Measurements from ENCODE around the gene CPXM1.
"Not testable (repeated sequence)": the region's sequence is repeated elsewhere in the genome, so short reads cannot be mapped to it uniquely, and the experiment has no call there.

The CPXM1 gene

GRCh38 chr20:2820896-2821869, 20.8 kb upstream of the CPXM1 start:
- DNase-seq, result peak; percentile 42

GRCh38 chr20:2820084-2820895, 19.9 kb upstream of the CPXM1 start:
- DNase-seq, result no peak

- no peak for DNase-seq
Measured at GRCh38 chr20:2817891-2818595, 17.6 kb upstream of the CPXM1 start.

- DNase-seq, result no peak
Measured at GRCh38 chr20:2817341-2817726, 16.9 kb upstream of the CPXM1 start.

- DNase-seq, result no peak
Measured at GRCh38 chr20:2816583-2817340, 16.3 kb upstream of the CPXM1 start.

- DNase-seq, result no peak
Measured at GRCh38 chr20:2816030-2816582, 15.7 kb upstream of the CPXM1 start, which contains the start of gene TMEM239. TMEM239 (plus strand) TSS chr20:2816364; CDS start chr20:2816555, 191 bp downstream.

- no peak for DNase-seq
Measured at GRCh38 chr20:2815242-2815900, 14.9 kb upstream of the CPXM1 start.

- peak; percentile 98 for DNase-seq
Measured at GRCh38 chr20:2814587-2815051, 14.2 kb upstream of the CPXM1 start, which contains the start of gene C20orf141. C20orf141 (plus strand) TSS chr20:2814987; CDS start chr20:2815185, 198 bp downstream.

- DNase-seq, result peak; percentile 74
Measured at GRCh38 chr20:2814076-2814475, 13.6 kb upstream of the CPXM1 start.

- no peak for DNase-seq
Measured at GRCh38 chr20:2812189-2812588, 11.8 kb upstream of the CPXM1 start.

- DNase-seq, result no peak
Measured at GRCh38 chr20:2809690-2810089, 9.3 kb upstream of the CPXM1 start.

GRCh38 chr20:2807929-2808328, 7.5 kb upstream of the CPXM1 start:
- DNase-seq, result not testable (repeated sequence)

GRCh38 chr20:2807019-2807418, 6.6 kb upstream of the CPXM1 start:
- no peak for DNase-seq

GRCh38 chr20:2806351-2806701, 5.9 kb upstream of the CPXM1 start:
- DNase-seq, result no peak

- DNase-seq, result peak; percentile 10
Measured at GRCh38 chr20:2805689-2806350, 5.4 kb upstream of the CPXM1 start.

- no peak for DNase-seq
Measured at GRCh38 chr20:2804852-2805688, 4.6 kb upstream of the CPXM1 start.

GRCh38 chr20:2804041-2804828, 3.8 kb upstream of the CPXM1 start:
- no peak for DNase-seq

- no peak for DNase-seq
Measured at GRCh38 chr20:2801286-2801728, 880 bp upstream of the CPXM1 start.
